DOHH2 (cell line): ENCODE measurements around the gene TPM1.
"Not testable (repeated sequence)": the region's sequence is repeated elsewhere in the genome, so short reads cannot be mapped to it uniquely, and the experiment has no call there.

ENCODE experiments used
- H3F3A ChIP-seq: fragments of 200-600 bp; sonication (generic), shearing (Covaris generic); 2 replicates; pipeline ENCODE4 v1.6.0; 2016; ENCODE audit warnings: antibody characterized with exemption, mild to moderate bottlenecking; ENCODE audit not compliant: control insufficient read depth, insufficient read depth
- H3K27ac ChIP-seq: fragments of 200-600 bp; sonication (generic); 2 replicates; pipeline ENCODE4 v1.5.1; 2014; ENCODE audit warnings: low read depth, mild to moderate bottlenecking, low read length, moderate library complexity
- H3K27me3 ChIP-seq: fragments of 200-600 bp; sonication (generic); 2 replicates; pipeline ENCODE4 v1.6.1; 2014; ENCODE audit warnings: mild to moderate bottlenecking, low read length, mixed read lengths; ENCODE audit not compliant: control insufficient read depth
- H3K36me3 ChIP-seq: fragments of 200-600 bp; sonication (generic); 2 replicates; pipeline ENCODE4 v1.6.1; 2014; ENCODE audit warnings: mild to moderate bottlenecking, low read length, moderate library complexity, mixed read lengths; ENCODE audit not compliant: control insufficient read depth
- H3K4me1 ChIP-seq: fragments of 200-600 bp; sonication (generic); 2 replicates; pipeline ENCODE4 v1.6.1; 2014; ENCODE audit warnings: mild to moderate bottlenecking, low read length, mixed read lengths; ENCODE audit not compliant: control insufficient read depth
- H3K4me2 ChIP-seq: fragments of 200-600 bp; sonication (generic); 2 replicates; pipeline ENCODE4 v1.6.0; 2014; ENCODE audit warnings: mild to moderate bottlenecking, low read length, moderate library complexity
- H3K4me3 ChIP-seq: fragments of 200-600 bp; sonication (generic); 2 replicates; pipeline ENCODE4 v1.5.1; 2014; ENCODE audit warnings: mild to moderate bottlenecking, low read length, mixed read lengths
- H3K79me2 ChIP-seq: fragments of 200-600 bp; sonication (generic); 2 replicates; pipeline ENCODE4 v1.6.1; 2014; ENCODE audit warnings: mild to moderate bottlenecking, low read length, mixed read lengths; ENCODE audit not compliant: control insufficient read depth
- H3K9me2 ChIP-seq: fragments of 200-600 bp; sonication (generic); replicated peaks from 2 replicates; pipeline ENCODE4 v1.6.1; 2014; ENCODE audit warnings: mild to moderate bottlenecking, low read length, mixed read lengths; ENCODE audit not compliant: control insufficient read depth
- H3K9me3 ChIP-seq: fragments of 200-600 bp; sonication (generic); 2 replicates; pipeline ENCODE4 v1.6.1; 2014; ENCODE audit warnings: antibody characterized with exemption, low read length, mixed read lengths; ENCODE audit not compliant: control insufficient read depth, insufficient read depth
- H4K20me1 ChIP-seq: fragments of 200-600 bp; sonication (generic); 2 replicates; pipeline ENCODE4 v1.6.0; 2014; ENCODE audit warnings: low read depth, mild to moderate bottlenecking, antibody characterized with exemption, low read length, moderate library complexity; ENCODE audit not compliant: control insufficient read depth, insufficient read depth
- EZH2phosphoT487 ChIP-seq: fragments of 200-600 bp; sonication (generic); IDR thresholded peaks from 2 replicates; pipeline ENCODE4 v1.6.1; 2017; ENCODE audit warnings: borderline replicate concordance, mild to moderate bottlenecking, antibody characterized with exemption, low read length, moderate library complexity, mixed read lengths
- TF ChIP-seq, protein P1 (sequence below): fragments of 200-600 bp; sonication (generic); IDR thresholded peaks from one replicate; pipeline ENCODE4 v1.5.1; 2014; ENCODE audit warnings: antibody characterized with exemption, mild to moderate bottlenecking, low read depth, low read length; ENCODE audit not compliant: poor library complexity, severe bottlenecking

The TPM1 gene

DNA sequence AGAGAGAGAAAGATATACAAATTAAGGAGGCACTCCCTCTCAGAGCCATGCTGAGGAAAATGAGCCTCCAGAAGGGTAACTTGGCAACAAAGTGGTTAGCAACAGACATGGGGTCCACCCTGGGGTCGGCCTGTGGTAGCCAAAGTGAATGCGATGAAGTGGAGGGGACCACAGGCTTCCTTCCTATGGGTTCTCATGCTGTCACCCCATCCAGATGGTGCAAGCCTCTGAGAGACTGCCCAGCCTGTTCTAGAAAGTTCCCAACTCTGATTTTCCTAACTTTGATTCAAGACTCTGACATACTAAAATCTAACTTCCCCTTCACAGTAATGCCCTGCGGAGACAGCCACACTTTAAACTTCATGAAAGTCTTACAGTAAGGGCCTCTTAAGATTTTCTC is 60.9 kb downstream of the TPM1 start:
- TF ChIP-seq, protein P1, sequence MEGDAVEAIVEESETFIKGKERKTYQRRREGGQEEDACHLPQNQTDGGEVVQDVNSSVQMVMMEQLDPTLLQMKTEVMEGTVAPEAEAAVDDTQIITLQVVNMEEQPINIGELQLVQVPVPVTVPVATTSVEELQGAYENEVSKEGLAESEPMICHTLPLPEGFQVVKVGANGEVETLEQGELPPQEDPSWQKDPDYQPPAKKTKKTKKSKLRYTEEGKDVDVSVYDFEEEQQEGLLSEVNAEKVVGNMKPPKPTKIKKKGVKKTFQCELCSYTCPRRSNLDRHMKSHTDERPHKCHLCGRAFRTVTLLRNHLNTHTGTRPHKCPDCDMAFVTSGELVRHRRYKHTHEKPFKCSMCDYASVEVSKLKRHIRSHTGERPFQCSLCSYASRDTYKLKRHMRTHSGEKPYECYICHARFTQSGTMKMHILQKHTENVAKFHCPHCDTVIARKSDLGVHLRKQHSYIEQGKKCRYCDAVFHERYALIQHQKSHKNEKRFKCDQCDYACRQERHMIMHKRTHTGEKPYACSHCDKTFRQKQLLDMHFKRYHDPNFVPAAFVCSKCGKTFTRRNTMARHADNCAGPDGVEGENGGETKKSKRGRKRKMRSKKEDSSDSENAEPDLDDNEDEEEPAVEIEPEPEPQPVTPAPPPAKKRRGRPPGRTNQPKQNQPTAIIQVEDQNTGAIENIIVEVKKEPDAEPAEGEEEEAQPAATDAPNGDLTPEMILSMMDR = no peak
- no peak for TF ChIP-seq EZH2phosphoT487
- no peaks in the 10 kb centered on the region for H3K27me3 ChIP-seq
- H3K79me2 ChIP-seq = no peaks in the 10 kb centered on the region
- H3F3A ChIP-seq = no peaks in the 10 kb centered on the region
- H3K27ac ChIP-seq = no peak overlapping the region
- peaks cover 6% of the 10 kb centered on the region; the same call in 1 of the 2 replicates for H3K9me3 ChIP-seq
- H3K36me3 ChIP-seq = no peaks in the 10 kb centered on the region
- H3K9me2 ChIP-seq = no peaks in the 10 kb centered on the region
- H3K4me1 ChIP-seq = no peaks in the 10 kb centered on the region
- no peaks in the 10 kb centered on the region for H4K20me1 ChIP-seq
- H3K4me2 ChIP-seq = no peak overlapping the region
- no peak overlapping the region for H3K4me3 ChIP-seq

DNA sequence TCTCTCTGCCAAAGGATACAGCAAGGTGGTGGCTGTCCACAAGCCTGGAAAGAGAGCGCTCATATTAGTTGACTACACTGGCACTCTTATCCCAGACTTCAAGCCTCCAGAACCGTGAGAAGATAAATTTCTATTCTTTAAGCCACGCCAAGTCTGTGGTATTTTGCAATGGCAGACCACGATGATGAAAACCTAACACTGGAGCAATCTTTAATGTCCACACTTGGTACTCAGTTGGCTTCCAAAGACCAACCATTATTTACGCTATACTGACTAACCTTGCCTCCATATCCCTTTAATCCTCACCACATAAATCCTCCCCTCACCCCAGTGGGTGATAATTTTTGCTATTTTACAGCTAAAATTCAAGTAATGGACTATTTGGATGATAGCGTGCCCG is 62.2 kb downstream of the TPM1 start:
- H3K4me2 ChIP-seq = no peak overlapping the region
- no peak overlapping the region for H3K27ac ChIP-seq
- no peaks in the 10 kb centered on the region for H3K27me3 ChIP-seq
- H3K4me3 ChIP-seq = no peak overlapping the region
- no peaks in the 10 kb centered on the region for H3K36me3 ChIP-seq
- H3F3A ChIP-seq = no peaks in the 10 kb centered on the region
- H3K9me3 ChIP-seq = peaks cover 6% of the 10 kb centered on the region; the same call in 1 of the 2 replicates
- H3K9me2 ChIP-seq = no peaks in the 10 kb centered on the region
- no peak for TF ChIP-seq EZH2phosphoT487
- TF ChIP-seq, protein P1 = no peak
- no peaks in the 10 kb centered on the region for H4K20me1 ChIP-seq
- no peaks in the 10 kb centered on the region for H3K4me1 ChIP-seq
- H3K79me2 ChIP-seq = no peaks in the 10 kb centered on the region

GRCh38 chr15:63105354-63105753 is 62.8 kb downstream of the TPM1 start:
- H4K20me1 ChIP-seq, H3F3A ChIP-seq, H3K27ac ChIP-seq, H3K4me3 ChIP-seq, H3K27me3 ChIP-seq, H3K4me2 ChIP-seq, H3K4me1 ChIP-seq, H3K79me2 ChIP-seq, H3K9me2 ChIP-seq, H3K36me3 ChIP-seq, H3K9me3 ChIP-seq: not testable (repeated sequence)

GRCh38 chr15:63107895-63108546 is 65.5 kb downstream of the TPM1 start:
- no peak overlapping the region for H3K4me2 ChIP-seq
- H3K36me3 ChIP-seq = no peaks in the 10 kb centered on the region
- no peaks in the 10 kb centered on the region for H4K20me1 ChIP-seq
- no peak overlapping the region for H3K4me3 ChIP-seq
- H3K27ac ChIP-seq = no peak overlapping the region
- peaks cover 6% of the 10 kb centered on the region; the same call in 1 of the 2 replicates for H3K9me3 ChIP-seq
- H3K27me3 ChIP-seq = no peaks in the 10 kb centered on the region
- H3F3A ChIP-seq = no peaks in the 10 kb centered on the region
- no peaks in the 10 kb centered on the region for H3K79me2 ChIP-seq
- no peak for TF ChIP-seq EZH2phosphoT487
- TF ChIP-seq, protein P1 = no peak
- H3K4me1 ChIP-seq = no peaks in the 10 kb centered on the region
- H3K9me2 ChIP-seq = no peaks in the 10 kb centered on the region
